WTC11 (cell line): Measurements from ENCODE around the gene SMYD3. TPM values are rescaled to one million over a fixed set of nuclear protein-coding genes. Genes with fewer than 3 reads are reported as not detected.

Source experiments
- ATAC-seq: fragments of 200-7000 bp; cut with Tn5 transposase; 2 replicates; pipeline ENCODE4 v1.10.0; 2021; ENCODE audit warnings: mild to moderate bottlenecking, moderate library complexity
- CTCF ChIA-PET: fragments of 300-600 bp; sonication (Branson Sonifier 250); formaldehyde crosslinking; loops from one replicate; lab custom pipeline; 2021; ENCODE audit warnings: antibody characterized with exemption; lab: Charles Lee
- POLR2A ChIA-PET: fragments of 350-600 bp; sonication (Branson Sonifier 250); formaldehyde crosslinking; loops from one replicate; lab custom pipeline; 2021; ENCODE audit warnings: antibody characterized with exemption; lab: Charles Lee
- DNase-seq: peaks from one replicate; pipeline ENCODE4 v3.0.0; 2021; ENCODE audit warnings: low spot score
- H3K27ac Mint-ChIP-seq: 2 replicates; pipeline ENCODE4 v1.8.0; 2021; ENCODE audit warnings: mixed read lengths
- H3K27me3 Mint-ChIP-seq: 2 replicates; pipeline ENCODE4 v1.8.0; 2021; ENCODE audit warnings: low read depth, mild to moderate bottlenecking, moderate library complexity, mixed read lengths
- H3K36me3 Mint-ChIP-seq: 2 replicates; pipeline ENCODE4 v1.8.0; 2021; ENCODE audit warnings: mixed read lengths
- H3K4me1 Mint-ChIP-seq: 2 replicates; pipeline ENCODE4 v1.8.0; 2022; ENCODE audit warnings: mixed read lengths
- H3K4me3 Mint-ChIP-seq: 2 replicates; pipeline ENCODE4 v1.8.0; 2021; ENCODE audit warnings: mild to moderate bottlenecking, moderate library complexity, mixed read lengths
- H3K9me3 Mint-ChIP-seq: 2 replicates; pipeline ENCODE4 v1.8.0; 2021; ENCODE audit warnings: mixed read lengths
- E2F1 ChIP-seq: sonication (generic); formaldehyde crosslinking; IDR thresholded peaks from 2 replicates; pipeline ENCODE4 v1.8.0; 2022; ENCODE audit warnings: mild to moderate bottlenecking, missing genetic modification reagents
- ETV6 ChIP-seq: sonication (generic); formaldehyde crosslinking; IDR thresholded peaks from 2 replicates; pipeline ENCODE4 v1.8.1; 2022; ENCODE audit warnings: mild to moderate bottlenecking, missing genetic modification reagents
- FOXJ3 ChIP-seq: sonication (generic); formaldehyde crosslinking; IDR thresholded peaks from 2 replicates; pipeline ENCODE4 v1.9.0; 2021; ENCODE audit warnings: missing genetic modification reagents, mild to moderate bottlenecking, borderline replicate concordance
- FOXK1 ChIP-seq: sonication (generic); formaldehyde crosslinking; IDR thresholded peaks from 2 replicates; pipeline ENCODE4 v1.8.0; 2022; ENCODE audit warnings: mild to moderate bottlenecking, moderate library complexity, missing genetic modification reagents
- FOXP1 ChIP-seq: sonication (generic); formaldehyde crosslinking; IDR thresholded peaks from 2 replicates; pipeline ENCODE4 v1.8.0; 2022; ENCODE audit warnings: missing genetic modification reagents, mild to moderate bottlenecking, moderate library complexity, borderline replicate concordance
- HMGXB4 ChIP-seq: sonication (generic); formaldehyde crosslinking; IDR thresholded peaks from 2 replicates; pipeline ENCODE4 v1.8.1; 2023; ENCODE audit warnings: mild to moderate bottlenecking, moderate library complexity, missing genetic modification reagents
- JAZF1 ChIP-seq: fragments of 250-450 bp; sonication (Bioruptor Pico); IDR thresholded peaks from 2 replicates; pipeline ENCODE4 v1.9.0; 2021; ENCODE audit warnings: moderate library complexity, mild to moderate bottlenecking, inconsistent platforms
- KAT7 ChIP-seq: sonication (generic); formaldehyde crosslinking; IDR thresholded peaks from 2 replicates; pipeline ENCODE4 v1.8.1; 2023; ENCODE audit warnings: missing genetic modification reagents, mild to moderate bottlenecking, borderline replicate concordance
- NR3C1 ChIP-seq: sonication (generic); formaldehyde crosslinking; conservative IDR thresholded peaks from 2 replicates; pipeline ENCODE4 v1.8.1; 2023; ENCODE audit warnings: low read depth, mild to moderate bottlenecking, missing genetic modification reagents
- SMAD3 ChIP-seq: sonication (generic); formaldehyde crosslinking; IDR thresholded peaks from 2 replicates; pipeline ENCODE4 v1.8.0; 2022; ENCODE audit warnings: missing genetic modification reagents, mild to moderate bottlenecking, borderline replicate concordance
- SMAD4 ChIP-seq: sonication (generic); formaldehyde crosslinking; IDR thresholded peaks from 2 replicates; pipeline ENCODE4 v1.8.0; 2022; ENCODE audit warnings: mild to moderate bottlenecking, missing genetic modification reagents
- ZNF121 ChIP-seq: sonication (generic); formaldehyde crosslinking; IDR thresholded peaks from 2 replicates; pipeline ENCODE4 v1.8.0; 2023; ENCODE audit warnings: missing genetic modification reagents
- ZNF219 ChIP-seq: sonication (generic); formaldehyde crosslinking; IDR thresholded peaks from 2 replicates; pipeline ENCODE4 v1.8.0; 2023; ENCODE audit warnings: missing genetic modification reagents, mild to moderate bottlenecking, borderline replicate concordance
- ZNF232 ChIP-seq: sonication (generic); formaldehyde crosslinking; IDR thresholded peaks from 2 replicates; pipeline ENCODE4 v1.8.0; 2022; ENCODE audit warnings: mild to moderate bottlenecking, missing genetic modification reagents
- ZNF425 ChIP-seq: fragments of 250-450 bp; sonication (Bioruptor Pico); conservative IDR thresholded peaks from 2 replicates; pipeline ENCODE4 v1.9.0; 2021; ENCODE audit warnings: mild to moderate bottlenecking
- total RNA-seq: library from RNA; stranded (reverse); gene quantifications from 3 replicates; pipeline ENCODE4 v1.2.3, GENCODE V29; 2021
- TF ChIP-seq, protein P1 (sequence below): sonication (generic); formaldehyde crosslinking; IDR thresholded peaks from 2 replicates; pipeline ENCODE4 v1.8.1; 2023; ENCODE audit warnings: mild to moderate bottlenecking, missing genetic modification reagents, borderline replicate concordance
- TF ChIP-seq, protein P2 (sequence below): sonication (generic); formaldehyde crosslinking; IDR thresholded peaks from 2 replicates; pipeline ENCODE4 v1.8.1; 2022; ENCODE audit warnings: missing genetic modification reagents, borderline replicate concordance
- TF ChIP-seq, protein P3 (sequence below): sonication (generic); formaldehyde crosslinking; IDR thresholded peaks from 2 replicates; pipeline ENCODE4 v1.8.1; 2022; ENCODE audit warnings: low read depth, missing genetic modification reagents, borderline replicate concordance
- TF ChIP-seq, protein P4 (sequence below): sonication (generic); formaldehyde crosslinking; IDR thresholded peaks from 2 replicates; pipeline ENCODE4 v1.8.0; 2022; ENCODE audit warnings: mild to moderate bottlenecking, missing genetic modification reagents

Gene SMYD3
- total RNA-seq, 1 experiment from 2014 or later: 21.4 TPM

- no peak overlapping the region; the same call in 1 of the 2 replicates for H3K27ac Mint-ChIP-seq
- no peaks in the 10 kb centered on the region for H3K27me3 Mint-ChIP-seq
- TF ChIP-seq FOXJ3 (CRISPR knock-in tag): no peak
- TF ChIP-seq ETV6: no peak
- TF ChIP-seq, protein P1, sequence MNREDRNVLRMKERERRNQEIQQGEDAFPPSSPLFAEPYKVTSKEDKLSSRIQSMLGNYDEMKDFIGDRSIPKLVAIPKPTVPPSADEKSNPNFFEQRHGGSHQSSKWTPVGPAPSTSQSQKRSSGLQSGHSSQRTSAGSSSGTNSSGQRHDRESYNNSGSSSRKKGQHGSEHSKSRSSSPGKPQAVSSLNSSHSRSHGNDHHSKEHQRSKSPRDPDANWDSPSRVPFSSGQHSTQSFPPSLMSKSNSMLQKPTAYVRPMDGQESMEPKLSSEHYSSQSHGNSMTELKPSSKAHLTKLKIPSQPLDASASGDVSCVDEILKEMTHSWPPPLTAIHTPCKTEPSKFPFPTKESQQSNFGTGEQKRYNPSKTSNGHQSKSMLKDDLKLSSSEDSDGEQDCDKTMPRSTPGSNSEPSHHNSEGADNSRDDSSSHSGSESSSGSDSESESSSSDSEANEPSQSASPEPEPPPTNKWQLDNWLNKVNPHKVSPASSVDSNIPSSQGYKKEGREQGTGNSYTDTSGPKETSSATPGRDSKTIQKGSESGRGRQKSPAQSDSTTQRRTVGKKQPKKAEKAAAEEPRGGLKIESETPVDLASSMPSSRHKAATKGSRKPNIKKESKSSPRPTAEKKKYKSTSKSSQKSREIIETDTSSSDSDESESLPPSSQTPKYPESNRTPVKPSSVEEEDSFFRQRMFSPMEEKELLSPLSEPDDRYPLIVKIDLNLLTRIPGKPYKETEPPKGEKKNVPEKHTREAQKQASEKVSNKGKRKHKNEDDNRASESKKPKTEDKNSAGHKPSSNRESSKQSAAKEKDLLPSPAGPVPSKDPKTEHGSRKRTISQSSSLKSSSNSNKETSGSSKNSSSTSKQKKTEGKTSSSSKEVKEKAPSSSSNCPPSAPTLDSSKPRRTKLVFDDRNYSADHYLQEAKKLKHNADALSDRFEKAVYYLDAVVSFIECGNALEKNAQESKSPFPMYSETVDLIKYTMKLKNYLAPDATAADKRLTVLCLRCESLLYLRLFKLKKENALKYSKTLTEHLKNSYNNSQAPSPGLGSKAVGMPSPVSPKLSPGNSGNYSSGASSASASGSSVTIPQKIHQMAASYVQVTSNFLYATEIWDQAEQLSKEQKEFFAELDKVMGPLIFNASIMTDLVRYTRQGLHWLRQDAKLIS (CRISPR knock-in tag): no peak
- TF ChIP-seq JAZF1: no peak
- TF ChIP-seq, protein P2, sequence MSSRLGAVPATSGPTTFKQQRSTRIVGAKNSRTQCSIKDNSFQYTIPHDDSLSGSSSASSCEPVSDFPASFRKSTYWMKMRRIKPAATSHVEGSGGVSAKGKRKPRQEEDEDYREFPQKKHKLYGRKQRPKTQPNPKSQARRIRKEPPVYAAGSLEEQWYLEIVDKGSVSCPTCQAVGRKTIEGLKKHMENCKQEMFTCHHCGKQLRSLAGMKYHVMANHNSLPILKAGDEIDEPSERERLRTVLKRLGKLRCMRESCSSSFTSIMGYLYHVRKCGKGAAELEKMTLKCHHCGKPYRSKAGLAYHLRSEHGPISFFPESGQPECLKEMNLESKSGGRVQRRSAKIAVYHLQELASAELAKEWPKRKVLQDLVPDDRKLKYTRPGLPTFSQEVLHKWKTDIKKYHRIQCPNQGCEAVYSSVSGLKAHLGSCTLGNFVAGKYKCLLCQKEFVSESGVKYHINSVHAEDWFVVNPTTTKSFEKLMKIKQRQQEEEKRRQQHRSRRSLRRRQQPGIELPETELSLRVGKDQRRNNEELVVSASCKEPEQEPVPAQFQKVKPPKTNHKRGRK (CRISPR knock-in tag): no peak
- no peak for TF ChIP-seq ZNF121 (CRISPR knock-in tag)
- no peak for TF ChIP-seq SMAD4
- no peak for TF ChIP-seq FOXP1 (CRISPR knock-in tag)
- TF ChIP-seq, protein P3, sequence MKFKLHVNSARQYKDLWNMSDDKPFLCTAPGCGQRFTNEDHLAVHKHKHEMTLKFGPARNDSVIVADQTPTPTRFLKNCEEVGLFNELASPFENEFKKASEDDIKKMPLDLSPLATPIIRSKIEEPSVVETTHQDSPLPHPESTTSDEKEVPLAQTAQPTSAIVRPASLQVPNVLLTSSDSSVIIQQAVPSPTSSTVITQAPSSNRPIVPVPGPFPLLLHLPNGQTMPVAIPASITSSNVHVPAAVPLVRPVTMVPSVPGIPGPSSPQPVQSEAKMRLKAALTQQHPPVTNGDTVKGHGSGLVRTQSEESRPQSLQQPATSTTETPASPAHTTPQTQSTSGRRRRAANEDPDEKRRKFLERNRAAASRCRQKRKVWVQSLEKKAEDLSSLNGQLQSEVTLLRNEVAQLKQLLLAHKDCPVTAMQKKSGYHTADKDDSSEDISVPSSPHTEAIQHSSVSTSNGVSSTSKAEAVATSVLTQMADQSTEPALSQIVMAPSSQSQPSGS (CRISPR knock-in tag): no peak
- TF ChIP-seq HMGXB4: no peak
- no peak for TF ChIP-seq SMAD3 (CRISPR knock-in tag)
- TF ChIP-seq ZNF425: no peak
- TF ChIP-seq E2F1 (CRISPR knock-in tag): no peak
- TF ChIP-seq KAT7: no peak
- TF ChIP-seq NR3C1: no peak
- no peak for TF ChIP-seq ZNF219
- TF ChIP-seq FOXK1 (CRISPR knock-in tag): no peak
- TF ChIP-seq ZNF232: no peak
- TF ChIP-seq, protein P4, sequence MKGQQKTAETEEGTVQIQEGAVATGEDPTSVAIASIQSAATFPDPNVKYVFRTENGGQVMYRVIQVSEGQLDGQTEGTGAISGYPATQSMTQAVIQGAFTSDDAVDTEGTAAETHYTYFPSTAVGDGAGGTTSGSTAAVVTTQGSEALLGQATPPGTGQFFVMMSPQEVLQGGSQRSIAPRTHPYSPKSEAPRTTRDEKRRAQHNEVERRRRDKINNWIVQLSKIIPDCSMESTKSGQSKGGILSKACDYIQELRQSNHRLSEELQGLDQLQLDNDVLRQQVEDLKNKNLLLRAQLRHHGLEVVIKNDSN (CRISPR knock-in tag): no peak
- peaks cover 5% of the 10 kb centered on the region for H3K9me3 Mint-ChIP-seq
- ATAC-seq: no peak
- POLR2A ChIA-PET: no interaction called here
- no peaks in the 10 kb centered on the region for H3K36me3 Mint-ChIP-seq
- H3K4me3 Mint-ChIP-seq: no peak overlapping the region
- H3K4me1 Mint-ChIP-seq: peaks cover 9% of the 10 kb centered on the region
- no peak for DNase-seq
- CTCF ChIA-PET: interaction anchor here (1.2 kb wide), 1 partner anchor 55 kb away, joined by 3 read pairs; no protein-coding TSS in a partner anchor
Observed at GRCh38 chr1:245834002-245834401, 673.1 kb downstream of the SMYD3 start.
